SK-N-MC (cell line): ENCODE results near the gene COIL.
A peak's percentile ranks its signal among the peaks of the same experiment; 100 is the strongest.

Experiments used
- EZH2 ChIP-seq: fragments of 200-600 bp; sonication (generic); IDR thresholded peaks from one replicate; pipeline ENCODE4 v1.6.1; 2017; ENCODE audit warnings: antibody characterized with exemption
- FOXP2 ChIP-seq: optimal IDR thresholded peaks from 2 replicates; pipeline ENCODE3; 2011; ENCODE audit warnings: mild to moderate bottlenecking, moderate library complexity; ENCODE audit not compliant: insufficient read depth; ENCODE audit errors: extremely low read length, control extremely low read depth
- POLR2AphosphoS5 ChIP-seq: IDR thresholded peaks from 2 replicates; pipeline ENCODE4 v1.6.1; 2012; ENCODE audit warnings: mild to moderate bottlenecking, low read depth, low read length, borderline replicate concordance

GRCh38 chr17:56914581-56915273 lies 46.1 kb downstream of the COIL start:
- peak; percentile 27; the same call in 1 of the 2 replicates for TF ChIP-seq POLR2AphosphoS5
- TF ChIP-seq EZH2: no peak
- TF ChIP-seq FOXP2: no peak
